Choroid plexus epithelial cell (primary cell): Measurements from ENCODE around the gene HDDC3.
A peak's percentile ranks its signal among the peaks of the same experiment; 100 is the strongest.

ENCODE experiments used
- DNase-seq: peaks from one replicate; pipeline ENCODE4 v3.0.0-alpha.2; 2010; ENCODE audit warnings: low read depth
- H3K4me3 ChIP-seq: 2 replicates; pipeline ENCODE4 v1.5.1; 2011; ENCODE audit warnings: low read depth, mild to moderate bottlenecking, control low read depth, low read length, moderate library complexity
- TF ChIP-seq, protein P1 (sequence below): conservative IDR thresholded peaks from 2 replicates; pipeline ENCODE4 v1.5.1; 2011; ENCODE audit warnings: low read depth, mild to moderate bottlenecking, control low read depth, inconsistent platforms, low read length, moderate library complexity

Gene HDDC3, protein sequence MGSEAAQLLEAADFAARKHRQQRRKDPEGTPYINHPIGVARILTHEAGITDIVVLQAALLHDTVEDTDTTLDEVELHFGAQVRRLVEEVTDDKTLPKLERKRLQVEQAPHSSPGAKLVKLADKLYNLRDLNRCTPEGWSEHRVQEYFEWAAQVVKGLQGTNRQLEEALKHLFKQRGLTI

DNA sequence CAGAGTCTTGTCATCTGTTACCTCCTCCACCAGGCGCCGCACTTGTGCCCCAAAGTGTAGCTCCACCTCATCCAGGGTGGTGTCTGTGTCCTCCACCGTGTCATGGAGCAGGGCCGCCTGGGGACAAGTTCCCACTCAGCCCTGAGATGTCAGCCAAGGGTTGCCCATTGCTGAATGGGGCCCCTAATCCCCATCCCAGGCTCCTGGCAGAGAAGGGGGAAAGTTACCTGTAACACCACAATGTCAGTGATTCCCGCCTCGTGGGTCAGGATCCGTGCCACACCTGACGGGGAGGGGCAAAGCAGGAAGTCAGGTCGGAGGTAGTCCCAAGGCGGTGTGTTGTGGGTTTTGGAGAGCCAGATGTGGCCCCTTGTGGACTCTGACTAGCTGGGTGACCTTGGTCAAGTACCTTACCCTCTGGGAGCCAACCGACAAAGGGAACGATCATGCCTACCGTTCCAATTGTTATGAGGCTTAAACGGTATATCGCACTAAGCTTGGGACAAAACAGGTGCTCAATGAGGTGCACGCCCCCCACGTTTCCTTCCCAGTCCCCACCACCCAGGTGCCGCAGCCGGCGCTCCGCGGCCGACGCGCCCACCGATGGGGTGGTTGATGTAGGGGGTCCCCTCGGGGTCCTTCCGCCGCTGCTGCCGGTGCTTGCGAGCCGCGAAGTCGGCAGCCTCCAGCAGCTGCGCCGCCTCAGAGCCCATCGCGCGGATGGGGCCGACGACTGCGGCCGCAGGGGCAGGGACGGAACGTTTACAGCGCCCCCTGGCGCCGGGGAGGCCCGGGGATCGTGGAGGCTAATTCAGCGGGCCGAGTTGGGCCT, at the start of gene HDDC3:
Gene HDDC3, minus strand, starts transcription at position 722 of the 832 bp plus-strand sequence. Its CDS starts 9 bp downstream, at position 713.
- DNase-seq, result peak; percentile 84
- TF ChIP-seq, protein P1, sequence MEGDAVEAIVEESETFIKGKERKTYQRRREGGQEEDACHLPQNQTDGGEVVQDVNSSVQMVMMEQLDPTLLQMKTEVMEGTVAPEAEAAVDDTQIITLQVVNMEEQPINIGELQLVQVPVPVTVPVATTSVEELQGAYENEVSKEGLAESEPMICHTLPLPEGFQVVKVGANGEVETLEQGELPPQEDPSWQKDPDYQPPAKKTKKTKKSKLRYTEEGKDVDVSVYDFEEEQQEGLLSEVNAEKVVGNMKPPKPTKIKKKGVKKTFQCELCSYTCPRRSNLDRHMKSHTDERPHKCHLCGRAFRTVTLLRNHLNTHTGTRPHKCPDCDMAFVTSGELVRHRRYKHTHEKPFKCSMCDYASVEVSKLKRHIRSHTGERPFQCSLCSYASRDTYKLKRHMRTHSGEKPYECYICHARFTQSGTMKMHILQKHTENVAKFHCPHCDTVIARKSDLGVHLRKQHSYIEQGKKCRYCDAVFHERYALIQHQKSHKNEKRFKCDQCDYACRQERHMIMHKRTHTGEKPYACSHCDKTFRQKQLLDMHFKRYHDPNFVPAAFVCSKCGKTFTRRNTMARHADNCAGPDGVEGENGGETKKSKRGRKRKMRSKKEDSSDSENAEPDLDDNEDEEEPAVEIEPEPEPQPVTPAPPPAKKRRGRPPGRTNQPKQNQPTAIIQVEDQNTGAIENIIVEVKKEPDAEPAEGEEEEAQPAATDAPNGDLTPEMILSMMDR, result peak; percentile 81
- H3K4me3 ChIP-seq, result peak within 1 kb of the TSS; percentile 82

- TF ChIP-seq, protein P1, result no peak
- DNase-seq, result peak; percentile 65
- H3K4me3 ChIP-seq, result no peak overlapping the region
Measured at GRCh38 chr15:90982135-90982534, 49.8 kb upstream of the HDDC3 start.

- no peak for DNase-seq
- TF ChIP-seq, protein P1, result no peak
- no peak overlapping the region for H3K4me3 ChIP-seq
Measured at GRCh38 chr15:90981681-90982080, 49.3 kb upstream of the HDDC3 start.

DNA sequence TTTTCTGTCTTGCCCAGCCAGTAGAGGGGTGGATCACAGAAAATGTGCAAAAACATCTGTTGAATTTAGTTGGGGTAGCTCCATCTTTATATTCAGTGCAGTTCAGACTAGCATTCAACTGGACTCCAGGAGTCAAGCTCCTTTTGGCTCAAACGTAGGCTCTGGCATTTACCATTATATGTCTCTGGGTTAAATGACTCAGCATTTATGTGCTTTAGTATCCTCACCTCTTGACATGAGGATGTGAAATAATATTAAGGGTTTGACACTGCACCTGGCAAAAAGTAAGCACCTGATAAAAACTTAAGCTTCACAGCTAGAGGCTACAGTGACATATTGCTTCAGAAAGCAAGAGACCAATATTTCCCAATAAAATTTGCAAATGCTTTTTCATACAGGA, 47.2 kb upstream of the HDDC3 start:
- TF ChIP-seq, protein P1, result no peak
- no peak overlapping the region for H3K4me3 ChIP-seq
- DNase-seq, result no peak

GRCh38 chr15:90974216-90974615, 41.9 kb upstream of the HDDC3 start:
- TF ChIP-seq, protein P1, result no peak
- H3K4me3 ChIP-seq, result no peak overlapping the region

DNA sequence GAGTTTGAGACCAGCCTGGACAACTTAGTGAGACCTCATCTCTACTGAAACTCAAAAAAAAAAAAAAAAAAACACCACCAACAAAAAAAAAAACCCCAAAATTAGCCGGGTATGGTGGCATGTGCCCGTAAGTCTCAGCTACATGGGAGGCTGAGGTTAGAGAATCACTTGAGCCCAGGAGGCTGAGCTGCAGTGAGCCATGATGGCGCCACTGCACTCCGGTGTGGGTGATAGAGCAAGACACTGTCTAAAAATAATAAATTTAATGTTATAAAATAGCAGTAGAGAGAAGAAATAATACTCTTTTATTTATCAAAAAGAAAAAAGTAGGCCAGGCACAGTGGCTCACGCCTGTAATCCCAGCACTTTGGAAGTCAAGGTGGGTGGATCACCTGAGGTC, 39.8 kb upstream of the HDDC3 start:
- DNase-seq, result no peak
- no peak overlapping the region for H3K4me3 ChIP-seq
- TF ChIP-seq, protein P1, result no peak

More at GRCh38 chr15:90974216-90974615, 41.9 kb upstream of the HDDC3 start:
- no peak for DNase-seq
